HFF-Myc (cell line): ENCODE measurements around the gene IGSF9.
"Not testable (repeated sequence)": the region's sequence is repeated elsewhere in the genome, so short reads cannot be mapped to it uniquely, and the experiment has no call there.

ENCODE experiments used
- DNase-seq: peaks from one replicate; pipeline ENCODE4 v3.0.0-alpha.2; 2011; ENCODE audit warnings: low read depth; ENCODE audit errors: extremely low read depth
- H3K4me3 ChIP-seq: replicated peaks from 2 replicates; pipeline ENCODE4 v1.5.1; 2011; ENCODE audit warnings: low read depth, mild to moderate bottlenecking, control low read depth, low read length
- CTCF ChIP-seq: IDR thresholded peaks from 2 replicates; pipeline ENCODE4 v1.5.1; 2012; ENCODE audit warnings: mild to moderate bottlenecking, low read depth, low read length, control low read depth; ENCODE audit errors: missing control alignments

Gene IGSF9

GRCh38 chr1:159914252-159915018 lies 31.0 kb downstream of the IGSF9 start:
- no peak for DNase-seq
- no peak overlapping the region for H3K4me3 ChIP-seq
- no peak for TF ChIP-seq CTCF

GRCh38 chr1:159913451-159914192 lies 31.8 kb downstream of the IGSF9 start:
- no peak overlapping the region for H3K4me3 ChIP-seq
- no peak for TF ChIP-seq CTCF
- no peak for DNase-seq

- TF ChIP-seq CTCF = no peak
- no peak overlapping the region for H3K4me3 ChIP-seq
- no peak for DNase-seq
Observed at GRCh38 chr1:159911326-159912070, 33.9 kb downstream of the IGSF9 start.

GRCh38 chr1:159908031-159908940 lies 37.1 kb downstream of the IGSF9 start:
- no peak for DNase-seq
- H3K4me3 ChIP-seq = no peak overlapping the region
- TF ChIP-seq CTCF = no peak

GRCh38 chr1:159906960-159907359 lies 38.5 kb downstream of the IGSF9 start:
- no peak for TF ChIP-seq CTCF
- DNase-seq = no peak
- H3K4me3 ChIP-seq = no peak overlapping the region

GRCh38 chr1:159904036-159904435 lies 41.4 kb downstream of the IGSF9 start:
- DNase-seq, H3K4me3 ChIP-seq: not testable (repeated sequence)
